Bronchial epithelial cell (primary cell): ENCODE results near the gene DPT. TPM values are rescaled to one million over a fixed set of nuclear protein-coding genes. Genes with fewer than 3 reads are reported as not detected.
A peak's percentile ranks its signal among the peaks of the same experiment; 100 is the strongest.

Experiments
- DNase-seq: peaks from one replicate; pipeline ENCODE4 v3.0.0-alpha.2; 2010; ENCODE audit warnings: low read depth
- FAIRE-seq: peaks from 2 replicates; lab custom pipeline; 2011; peaks lifted over from hg19 to GRCh38; lab: Jason Lieb, UNC
- H3K27me3 ChIP-seq: 2 replicates; pipeline ENCODE4 v1.5.1; 2011; ENCODE audit warnings: low read length; ENCODE audit not compliant: control insufficient read depth, insufficient read depth
- H3K36me3 ChIP-seq: 2 replicates; pipeline ENCODE4 v1.5.1; 2011; ENCODE audit warnings: low read length; ENCODE audit not compliant: control insufficient read depth, insufficient read depth
- H3K4me3 ChIP-seq: 2 replicates; pipeline ENCODE4 v1.5.1; 2011; ENCODE audit warnings: mild to moderate bottlenecking, low read depth, low read length, control low read depth
- CTCF ChIP-seq: IDR thresholded peaks from 2 replicates; pipeline ENCODE4 v1.5.1; 2011; ENCODE audit warnings: mild to moderate bottlenecking, moderate library complexity, low read length, control low read depth, inconsistent platforms; ENCODE audit not compliant: insufficient read depth, severe bottlenecking
- total RNA-seq: library from RNA; depleted of rRNA; stranded (reverse); fragments of >200 nt; gene quantifications from 2 replicates; pipeline ENCODE4 v1.2.1, GENCODE V29; 2014

DPT gene
- total RNA-seq, 1 donor from 2014 or later = not detected

- FAIRE-seq (peak; percentile 7), DNase-seq (peak; percentile 97)
- Histone ChIP-seq H3K36me3 (no peaks in the 10 kb centered on the region), H3K4me3 (no peak overlapping the region), H3K27me3 (no peaks in the 10 kb centered on the region)
- TF ChIP-seq CTCF = no peak
Measured at GRCh38 chr1:168719306-168720111, 9.5 kb downstream of the DPT start.

DNA sequence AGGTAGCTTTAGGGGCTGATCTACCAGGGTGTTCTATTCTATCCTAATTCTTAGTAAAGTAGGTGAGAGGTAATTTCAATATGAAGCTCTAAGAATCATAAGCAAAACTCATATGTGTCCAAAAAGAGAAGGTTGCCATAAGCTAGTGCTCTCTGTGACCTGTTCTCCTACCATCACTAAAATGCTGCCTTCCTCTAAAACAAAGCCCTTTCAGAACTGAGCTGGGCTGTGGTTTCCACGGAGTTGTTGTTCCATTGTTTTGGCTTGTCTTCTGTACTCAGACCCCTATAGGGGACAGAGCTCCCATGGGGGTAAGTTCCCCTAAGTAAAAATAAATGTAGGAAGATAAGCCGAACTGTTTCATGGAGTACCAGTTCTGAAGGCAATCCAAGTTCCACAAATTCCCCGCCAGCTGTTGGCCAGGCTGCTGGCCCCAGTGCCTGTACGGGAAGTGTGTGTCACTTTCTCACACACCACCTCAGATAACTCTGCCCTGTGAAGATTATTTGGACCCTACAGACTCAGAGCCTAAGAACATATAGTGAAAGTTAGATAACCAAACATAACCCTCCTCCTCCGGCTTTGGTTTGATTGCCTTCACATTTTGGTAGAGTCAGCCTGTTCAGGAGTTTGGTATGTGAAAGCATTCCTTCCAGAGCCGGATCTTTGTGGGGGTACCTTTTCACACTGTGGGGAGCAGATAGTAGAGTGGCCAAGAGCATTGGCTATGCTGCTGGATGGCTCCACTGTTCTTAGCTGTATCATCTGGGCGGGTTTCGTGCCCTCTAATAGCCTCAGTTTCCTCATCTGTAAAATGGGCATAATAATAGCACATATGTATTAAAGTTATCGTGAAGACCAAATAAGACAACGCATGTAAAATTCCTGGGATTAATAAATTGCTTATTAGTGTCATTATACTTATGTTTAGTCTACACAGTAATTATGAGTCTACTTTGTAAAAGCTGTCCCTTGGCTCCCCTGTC lies 10.8 kb downstream of the DPT start:
- no peaks in the 10 kb centered on the region for H3K27me3 ChIP-seq
- DNase-seq (no peak), FAIRE-seq (no peak)
- no peak overlapping the region for H3K4me3 ChIP-seq
- H3K36me3 ChIP-seq = no peaks in the 10 kb centered on the region
- no peak for TF ChIP-seq CTCF

DNA sequence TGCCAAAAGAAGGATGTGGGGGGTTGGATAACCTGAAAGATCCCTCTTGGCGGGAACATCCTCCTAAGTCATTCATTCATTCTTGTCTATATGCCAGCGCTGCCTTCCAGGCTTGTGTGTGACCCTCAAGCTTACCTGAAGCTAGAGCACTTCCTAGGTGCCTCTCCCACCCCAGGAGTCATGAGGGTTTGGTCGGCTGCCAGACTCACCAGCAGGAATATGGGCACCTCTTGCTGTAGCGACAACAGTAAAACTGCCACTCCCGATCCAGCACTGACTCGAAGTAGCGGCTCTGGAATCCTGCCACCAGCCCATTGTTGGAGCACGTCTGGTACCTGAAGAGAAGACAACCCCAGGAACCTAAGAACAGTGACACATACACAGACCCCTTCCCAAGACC lies 15.0 kb downstream of the DPT start:
- DNase-seq = no peak
- no peak for TF ChIP-seq CTCF
- no peaks in the 10 kb centered on the region for H3K36me3 ChIP-seq
- H3K4me3 ChIP-seq = no peak overlapping the region
- H3K27me3 ChIP-seq = no peaks in the 10 kb centered on the region
- no peak for FAIRE-seq

DNA sequence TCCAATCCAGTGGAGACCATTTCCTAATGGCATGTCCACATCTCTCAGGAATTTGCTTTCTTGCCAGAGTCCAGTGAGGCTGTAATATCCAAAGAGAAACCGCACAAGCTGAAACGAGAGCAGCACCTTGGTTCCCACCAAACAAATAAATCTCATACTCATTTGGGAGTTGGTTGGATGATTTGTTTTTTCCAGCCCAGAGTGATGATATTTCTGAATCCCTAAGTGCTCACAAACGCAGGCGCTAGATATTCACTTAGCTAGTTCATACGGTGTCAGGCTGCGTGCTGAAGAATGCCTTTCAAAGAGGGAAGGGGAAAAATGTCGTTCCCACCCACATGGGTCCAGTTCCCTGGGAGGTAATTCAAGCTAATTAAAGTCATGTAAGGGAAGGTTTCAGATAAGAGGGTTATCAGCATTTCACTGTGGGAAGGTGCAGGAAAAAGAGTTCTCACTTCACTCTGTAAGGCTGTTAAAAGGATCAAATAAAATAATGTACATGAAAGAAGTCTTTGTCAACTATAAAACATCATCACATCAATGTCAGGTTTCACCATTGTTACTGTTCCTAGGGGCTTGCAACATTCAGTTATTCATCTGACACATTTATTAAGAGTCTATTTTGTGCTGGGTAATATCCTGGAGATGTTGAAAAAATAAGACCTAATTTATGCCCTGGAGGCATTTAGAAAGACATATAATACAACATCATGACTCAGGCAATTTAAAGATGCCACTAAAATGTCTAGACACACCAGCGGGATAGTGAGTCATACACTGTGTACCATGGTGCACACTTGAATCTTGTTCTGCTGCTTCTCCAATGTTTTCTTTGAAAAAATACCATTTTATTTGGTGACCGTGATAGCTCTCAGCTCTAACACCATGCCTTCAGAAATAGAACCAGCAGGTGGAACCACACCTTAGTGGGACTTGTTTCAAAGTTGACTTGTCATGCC lies 19.3 kb downstream of the DPT start:
- H3K4me3 ChIP-seq = no peak overlapping the region
- DNase-seq (peak; percentile 99), FAIRE-seq (no peak)

More for the DNA sequence above, 19.3 kb downstream of the DPT start:
- Histone ChIP-seq H3K36me3 (no peaks in the 10 kb centered on the region), H3K27me3 (no peaks in the 10 kb centered on the region)
- TF ChIP-seq CTCF = no peak
